ENCODE results near the gene GCSH.

The GCSH gene

DNA sequence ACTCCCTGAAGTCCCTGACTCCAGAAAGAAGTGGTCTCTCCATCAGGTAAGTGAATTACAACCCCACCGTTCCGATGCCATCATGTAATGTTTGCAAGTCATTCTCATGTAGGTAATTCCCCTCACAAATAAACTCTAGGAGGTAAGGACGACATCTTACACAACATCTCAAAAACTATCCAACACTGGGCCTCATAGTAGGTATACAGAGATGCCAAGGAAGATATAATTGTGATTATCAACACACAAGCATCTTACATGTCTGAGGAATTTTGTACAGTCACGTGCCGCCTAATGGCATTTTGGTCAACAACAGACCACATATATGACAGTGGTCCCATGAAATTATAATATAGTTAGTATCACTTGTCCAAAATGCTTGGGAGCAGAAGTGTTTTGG is 7.4 kb downstream of the GCSH start:
- DNase-seq (no peak), ATAC-seq (replicated peaks) (no peak)
- Mint-ChIP-seq H3K4me1 (ENCODE audit: low read depth in 2 of 2) (no peaks in the 10 kb centered on the region), H3K4me3 (no peak overlapping the region), H3K27ac (no peak overlapping the region), H3K36me3 (ENCODE audit: insufficient read depth) (peaks cover 4% of the 10 kb centered on the region), H3K9me3 (no peaks in the 10 kb centered on the region), H3K27me3 (no peaks in the 10 kb centered on the region)

DNA sequence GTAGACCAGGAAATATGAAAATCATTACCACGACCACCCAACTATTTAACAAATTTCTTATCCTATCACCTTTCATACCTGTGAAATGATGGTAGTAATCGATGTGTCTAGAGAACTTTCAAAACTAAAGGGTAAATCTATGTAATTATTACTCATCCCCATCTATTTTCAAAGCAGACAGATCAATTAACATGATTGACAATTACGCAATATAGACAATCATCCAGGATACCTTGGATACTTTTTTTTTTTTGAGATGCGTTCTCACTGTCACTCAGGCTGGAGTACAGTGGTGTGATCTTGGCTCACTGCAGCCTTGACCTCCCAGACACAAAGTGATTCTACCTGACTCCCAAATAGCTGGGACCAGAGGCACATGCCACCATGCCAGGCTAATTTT is 15.2 kb downstream of the GCSH start:
- H3K36me3 Mint-ChIP-seq (ENCODE audit: insufficient read depth) = peaks cover 3% of the 10 kb centered on the region
- H3K9me3 Mint-ChIP-seq = no peaks in the 10 kb centered on the region
- DNase-seq (no peak), ATAC-seq (replicated peaks) (no peak)
- H3K27ac Mint-ChIP-seq = no peak overlapping the region
- no peaks in the 10 kb centered on the region for H3K27me3 Mint-ChIP-seq
- H3K4me3 Mint-ChIP-seq = no peak overlapping the region
- H3K4me1 Mint-ChIP-seq (ENCODE audit: low read depth in 2 of 2) = peaks cover 2 to 3% of the 10 kb centered on the region in 2 donors

GRCh38 chr16:81080233-81080632 is 16.0 kb downstream of the GCSH start:
- Mint-ChIP-seq H3K27me3 (no peaks in the 10 kb centered on the region), H3K27ac (no peak overlapping the region), H3K36me3 (ENCODE audit: insufficient read depth) (peaks cover 3% of the 10 kb centered on the region), H3K9me3 (no peaks in the 10 kb centered on the region), H3K4me3 (no peak overlapping the region), H3K4me1 (ENCODE audit: low read depth in 2 of 2) (peaks cover 2 to 3% of the 10 kb centered on the region in 2 donors)
- ATAC-seq (replicated peaks) = no peak
- DNase-seq = no peak

GRCh38 chr16:81077076-81077940 is 18.9 kb downstream of the GCSH start, which contains the start of gene C16orf46:
C16orf46 (minus strand) TSS chr16:81077238; CDS start chr16:81063955, 13,283 bp downstream.
- no peak within 1 kb of the TSS for H3K4me3 Mint-ChIP-seq
- peaks cover 3% of the 10 kb centered on the region for H3K36me3 Mint-ChIP-seq (ENCODE audit: insufficient read depth)

GRCh38 chr16:81076566-81077075 is 19.6 kb downstream of the GCSH start:
- H3K27ac Mint-ChIP-seq = no peak overlapping the region
- H3K27me3 Mint-ChIP-seq = no peaks in the 10 kb centered on the region
- no peaks in the 10 kb centered on the region for H3K9me3 Mint-ChIP-seq
- peak; percentile 80 for ATAC-seq (replicated peaks)
- H3K36me3 Mint-ChIP-seq (ENCODE audit: insufficient read depth) = peaks cover 3% of the 10 kb centered on the region
- H3K4me1 Mint-ChIP-seq (ENCODE audit: low read depth in 2 of 2) = peaks cover 2 to 3% of the 10 kb centered on the region in 2 donors
- no peak overlapping the region for H3K4me3 Mint-ChIP-seq
- peak; percentile 96 to 99 (median 97) for DNase-seq

More at GRCh38 chr16:81077076-81077940, 18.9 kb downstream of the GCSH start, which contains the start of gene C16orf46:
- Mint-ChIP-seq H3K4me1 (ENCODE audit: low read depth in 2 of 2) (peaks cover 2 to 3% of the 10 kb centered on the region in 2 donors), H3K27me3 (no peaks in the 10 kb centered on the region), H3K9me3 (no peaks in the 10 kb centered on the region), H3K27ac (no peak within 1 kb of the TSS)
- DNase-seq (peak; percentile 96 to 99 (median 97)), ATAC-seq (replicated peaks) (peak; percentile 81)

DNA sequence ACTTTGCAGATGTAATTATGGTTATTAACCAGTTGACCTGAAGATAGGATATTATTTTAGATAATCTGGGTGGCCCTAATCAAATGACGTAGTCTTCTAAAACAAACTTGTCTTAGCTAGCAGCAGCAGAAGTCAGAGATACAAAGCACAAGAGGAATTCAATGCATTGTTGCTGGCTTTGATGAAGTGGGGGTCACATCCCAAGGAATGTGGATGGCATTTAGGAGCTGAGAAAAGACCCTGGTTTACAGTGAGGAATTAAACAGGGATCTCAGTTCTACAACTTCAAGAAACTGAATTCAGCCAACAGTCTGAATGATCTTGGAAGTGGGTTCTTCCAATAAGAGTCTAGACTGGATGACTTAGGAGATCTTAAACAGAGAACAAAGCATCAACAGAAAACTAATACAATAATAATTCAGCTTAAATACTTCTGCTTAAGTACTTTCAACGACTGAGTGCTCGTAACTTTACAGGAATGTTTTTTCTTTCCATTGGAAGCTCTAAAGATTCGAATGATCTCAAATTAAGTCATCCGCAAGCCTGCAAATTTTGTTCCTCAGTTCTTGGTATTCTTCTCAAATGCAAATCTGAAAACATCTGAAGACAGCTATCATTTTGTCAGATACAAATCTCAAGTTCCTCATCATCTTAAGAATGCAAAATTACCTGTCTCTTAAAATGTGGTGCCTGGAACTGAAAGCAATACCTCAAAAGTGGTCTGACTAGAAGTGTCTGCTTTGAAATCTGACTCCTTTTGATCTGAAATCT is 22.4 kb downstream of the GCSH start:
- no peak for DNase-seq
- Mint-ChIP-seq H3K36me3 (ENCODE audit: insufficient read depth) (peaks cover 3% of the 10 kb centered on the region), H3K4me1 (ENCODE audit: low read depth in 2 of 2) (peaks cover 2 to 3% of the 10 kb centered on the region in 2 donors), H3K27ac (no peak overlapping the region), H3K27me3 (peaks cover 0 to 10% of the 10 kb centered on the region in 2 donors), H3K9me3 (no peaks in the 10 kb centered on the region), H3K4me3 (no peak overlapping the region)
- ATAC-seq (replicated peaks) = no peak

GRCh38 chr16:81071805-81072204 is 24.4 kb downstream of the GCSH start:
- Mint-ChIP-seq H3K4me1 (ENCODE audit: low read depth in 2 of 2) (no peaks in the 10 kb centered on the region), H3K9me3 (no peaks in the 10 kb centered on the region), H3K36me3 (ENCODE audit: insufficient read depth) (no peaks in the 10 kb centered on the region), H3K27me3 (peaks cover 0 to 10% of the 10 kb centered on the region in 2 donors), H3K27ac (no peak overlapping the region), H3K4me3 (no peak overlapping the region)
- no peak for ATAC-seq (replicated peaks)
- DNase-seq = no peak

DNA sequence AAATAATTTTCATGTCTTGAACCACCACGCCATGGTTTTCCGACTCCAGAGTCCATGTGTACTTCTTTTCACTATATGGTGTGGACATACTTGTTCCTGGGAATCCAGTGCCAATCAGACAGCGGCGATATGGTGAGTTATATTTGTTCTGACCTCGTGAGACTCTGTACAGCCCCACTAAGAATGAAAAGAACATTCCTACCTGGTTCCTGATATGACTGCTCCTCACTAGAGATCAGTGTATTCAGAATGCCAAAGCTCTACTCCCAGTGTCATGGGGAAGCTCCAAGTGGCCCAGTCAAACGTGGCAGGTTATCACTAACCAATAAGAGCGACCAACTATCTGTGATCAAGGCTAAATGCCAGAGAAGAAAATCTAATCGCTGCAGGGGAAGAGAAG is 25.2 kb downstream of the GCSH start:
- no peaks in the 10 kb centered on the region for H3K9me3 Mint-ChIP-seq
- no peak overlapping the region for H3K4me3 Mint-ChIP-seq
- H3K36me3 Mint-ChIP-seq (ENCODE audit: insufficient read depth) = no peaks in the 10 kb centered on the region
- no peak for ATAC-seq (replicated peaks)
- DNase-seq = no peak
- no peak overlapping the region for H3K27ac Mint-ChIP-seq
- peaks cover 0 to 10% of the 10 kb centered on the region in 2 donors for H3K27me3 Mint-ChIP-seq
- no peaks in the 10 kb centered on the region for H3K4me1 Mint-ChIP-seq (ENCODE audit: low read depth in 2 of 2)

DNA sequence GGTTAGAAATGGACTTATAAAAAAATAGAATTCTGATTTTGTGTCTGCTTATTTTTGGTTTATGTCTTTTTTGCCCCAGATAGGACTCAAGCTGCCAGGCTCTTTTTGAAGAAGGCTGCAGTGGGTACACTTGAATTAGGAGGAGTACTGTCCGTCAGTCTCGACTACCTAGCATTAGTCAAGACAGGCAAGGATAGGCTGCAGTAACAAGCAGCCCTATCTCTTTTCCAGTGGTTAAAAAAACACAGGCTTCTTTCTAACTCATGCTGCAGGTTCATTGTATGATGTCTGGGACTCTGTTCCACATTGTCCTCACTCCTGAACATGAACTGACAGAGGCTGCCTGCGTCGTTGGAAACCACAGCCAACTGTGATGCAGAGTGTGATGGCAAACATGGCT is 27.1 kb downstream of the GCSH start:
- H3K27ac Mint-ChIP-seq = no peak overlapping the region
- no peaks in the 10 kb centered on the region for H3K9me3 Mint-ChIP-seq
- H3K4me1 Mint-ChIP-seq (ENCODE audit: low read depth in 2 of 2) = no peaks in the 10 kb centered on the region
- H3K4me3 Mint-ChIP-seq = no peak overlapping the region
- ATAC-seq (replicated peaks) = no peak
- peaks cover 0 to 10% of the 10 kb centered on the region in 2 donors for H3K27me3 Mint-ChIP-seq
- no peaks in the 10 kb centered on the region for H3K36me3 Mint-ChIP-seq (ENCODE audit: insufficient read depth)
- no peak for DNase-seq

GRCh38 chr16:81067166-81067565 is 29.0 kb downstream of the GCSH start:
- H3K27me3 Mint-ChIP-seq = peaks cover 0 to 10% of the 10 kb centered on the region in 2 donors
- H3K4me1 Mint-ChIP-seq (ENCODE audit: low read depth in 2 of 2) = no peaks in the 10 kb centered on the region
- H3K27ac Mint-ChIP-seq = no peak overlapping the region
- no peaks in the 10 kb centered on the region for H3K9me3 Mint-ChIP-seq
- no peak for DNase-seq
- no peaks in the 10 kb centered on the region for H3K36me3 Mint-ChIP-seq (ENCODE audit: insufficient read depth)
- no peak overlapping the region for H3K4me3 Mint-ChIP-seq
- no peak for ATAC-seq (replicated peaks)

DNA sequence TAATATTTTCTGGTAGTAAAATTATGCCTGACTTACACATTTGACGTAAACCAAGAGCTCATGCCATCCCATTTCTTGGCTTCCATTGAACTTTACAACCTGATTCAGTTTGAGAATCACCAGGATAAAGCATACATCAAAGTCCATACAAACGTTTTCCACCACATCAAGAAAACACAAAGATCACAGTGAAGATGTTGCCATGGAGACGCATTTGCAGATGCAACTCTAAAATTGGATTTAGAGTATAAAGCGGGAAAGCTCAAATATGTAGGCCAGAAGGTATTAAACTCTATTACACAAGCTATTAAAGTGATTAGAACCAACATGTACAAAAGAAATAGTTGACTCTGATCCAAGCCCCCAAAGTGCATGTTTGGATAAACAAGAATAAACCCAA is 29.5 kb downstream of the GCSH start:
- Mint-ChIP-seq H3K4me1 (ENCODE audit: low read depth in 2 of 2) (no peaks in the 10 kb centered on the region), H3K27ac (no peak overlapping the region), H3K4me3 (no peak overlapping the region), H3K9me3 (no peaks in the 10 kb centered on the region), H3K27me3 (peaks cover 0 to 10% of the 10 kb centered on the region in 2 donors), H3K36me3 (ENCODE audit: insufficient read depth) (no peaks in the 10 kb centered on the region)
- ATAC-seq (replicated peaks) = no peak
- DNase-seq = no peak

- ATAC-seq (replicated peaks) (no peak), DNase-seq (no peak)
- peaks cover 6% of the 10 kb centered on the region for H3K36me3 Mint-ChIP-seq (ENCODE audit: insufficient read depth)
- no peaks in the 10 kb centered on the region for H3K27me3 Mint-ChIP-seq
- no peak overlapping the region for H3K4me3 Mint-ChIP-seq
- H3K4me1 Mint-ChIP-seq (ENCODE audit: low read depth in 2 of 2) = no peaks in the 10 kb centered on the region
- H3K9me3 Mint-ChIP-seq = no peaks in the 10 kb centered on the region
- no peak overlapping the region for H3K27ac Mint-ChIP-seq
These were observed 34.2 kb downstream of the GCSH start for GRCh38 chr16:81061871-81062608.

- Mint-ChIP-seq H3K4me3 (no peak overlapping the region), H3K4me1 (ENCODE audit: low read depth in 2 of 2) (no peaks in the 10 kb centered on the region), H3K27me3 (no peaks in the 10 kb centered on the region), H3K9me3 (no peaks in the 10 kb centered on the region), H3K36me3 (ENCODE audit: insufficient read depth) (peaks cover 6% of the 10 kb centered on the region), H3K27ac (no peak overlapping the region)
- ATAC-seq (replicated peaks) (no peak), DNase-seq (no peak)
These were observed 34.9 kb downstream of the GCSH start for GRCh38 chr16:81061307-81061640.

Measured in effector memory CD8-positive, alpha-beta T cell (primary cell).